HG02588 (cell line): Measurements from ENCODE around the gene LILRB5.
A peak's percentile ranks its signal among the peaks of the same experiment; 100 is the strongest.
"Not testable (repeated sequence)": the region's sequence is repeated elsewhere in the genome, so short reads cannot be mapped to it uniquely, and the experiment has no call there.

ENCODE experiments used
- ATAC-seq: cut with Tn5 transposase; IDR thresholded peaks from one replicate; pipeline ENCODE4 v1.9.1; 2021; ENCODE audit warnings: mild to moderate bottlenecking, moderate library complexity; ENCODE audit not compliant: unreplicated experiment

LILRB5 gene

DNA sequence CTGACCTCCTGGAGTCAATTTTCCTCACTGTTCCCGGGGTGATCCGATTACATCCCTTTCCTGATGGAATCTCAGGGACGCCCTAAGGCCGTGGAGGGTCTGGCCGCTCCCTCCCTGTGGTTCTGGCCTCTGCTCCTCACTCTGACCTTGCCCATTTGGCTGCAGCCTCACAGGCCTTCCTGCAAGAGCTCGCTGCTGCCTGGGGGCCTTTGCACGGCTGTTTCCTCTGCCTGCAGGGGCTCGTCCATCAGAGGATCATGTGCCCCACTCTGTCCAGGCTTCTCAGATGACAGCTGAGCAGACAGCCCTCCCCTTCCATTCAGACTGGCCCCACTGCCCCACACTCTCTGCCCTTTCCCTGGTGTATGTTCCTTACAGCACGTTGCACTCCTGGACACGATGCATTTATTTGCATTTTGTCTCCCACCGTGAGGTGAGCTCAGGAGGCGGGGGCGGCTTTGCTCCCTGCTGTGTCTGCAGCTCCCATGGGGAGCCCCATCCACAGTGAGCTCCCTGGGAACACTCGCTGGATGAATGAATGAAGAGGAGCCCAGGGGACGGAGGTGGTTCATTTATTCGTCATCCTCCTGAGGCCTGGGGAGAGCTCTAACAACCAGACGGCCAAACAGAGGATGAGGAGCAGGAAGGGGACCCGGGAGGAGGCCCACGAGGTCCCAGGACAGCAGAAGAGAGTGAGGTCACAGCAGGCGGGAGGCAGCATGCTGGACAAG lies 39.4 kb downstream of the LILRB5 start:
- ATAC-seq: not testable (repeated sequence)

DNA sequence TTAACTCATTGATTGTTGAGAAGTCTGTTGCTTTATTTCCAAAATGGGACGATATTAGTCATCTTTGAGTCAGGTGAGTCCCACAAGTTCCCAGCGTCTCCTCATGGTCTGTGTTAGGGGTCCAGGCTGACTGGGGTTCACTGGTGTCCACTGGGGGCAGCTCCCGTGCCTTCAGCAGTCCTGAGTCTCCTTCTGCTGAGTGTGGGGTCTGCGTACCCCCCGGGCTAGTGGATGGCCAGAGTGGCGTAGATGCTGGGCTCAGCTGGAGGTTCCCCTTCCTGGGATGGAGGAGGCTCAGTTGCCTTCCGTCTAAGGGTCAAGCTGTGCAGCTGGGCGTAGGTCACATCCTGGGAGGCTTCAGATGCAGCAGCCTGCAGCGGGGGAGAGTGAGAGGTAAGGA lies 40.2 kb downstream of the LILRB5 start:
- ATAC-seq: no peak

DNA sequence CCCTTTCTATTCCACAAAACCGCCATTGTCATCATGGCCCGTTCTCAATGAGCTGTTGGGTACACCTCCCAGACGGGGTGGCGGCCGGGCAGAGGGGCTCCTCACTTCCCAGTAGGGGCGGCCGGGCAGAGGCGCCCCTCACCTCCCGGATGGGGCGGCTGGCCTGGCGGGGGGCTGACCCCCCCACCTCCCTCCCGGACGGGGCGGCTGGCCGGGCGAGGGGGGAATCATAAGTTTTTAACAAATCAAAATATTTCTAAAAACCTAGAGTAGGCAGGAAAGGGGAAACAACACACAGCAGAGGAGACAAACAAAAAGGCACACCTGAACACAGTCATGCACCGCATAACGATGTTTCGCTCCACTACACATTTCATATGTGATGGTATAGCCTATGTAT lies 42.3 kb downstream of the LILRB5 start:
- ATAC-seq: not testable (repeated sequence)

DNA sequence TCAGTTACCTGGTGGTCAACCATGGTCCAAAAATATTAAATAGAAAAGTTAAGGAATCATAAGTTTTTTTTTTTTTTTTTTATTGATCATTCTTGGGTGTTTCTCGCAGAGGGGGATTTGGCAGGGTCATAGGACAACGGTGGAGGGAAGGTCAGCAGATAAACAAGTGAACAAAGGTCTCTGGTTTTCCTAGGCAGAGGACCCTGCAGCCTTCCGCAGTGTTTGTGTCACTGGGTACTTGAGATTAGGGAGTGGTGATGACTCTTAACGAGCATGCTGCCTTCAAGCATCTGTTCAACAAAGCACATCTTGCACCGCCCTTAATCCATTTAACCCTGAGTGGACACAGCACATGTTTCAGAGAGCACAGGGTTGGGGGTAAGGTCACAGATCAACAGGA lies 42.9 kb downstream of the LILRB5 start:
- ATAC-seq: not testable (repeated sequence)

DNA sequence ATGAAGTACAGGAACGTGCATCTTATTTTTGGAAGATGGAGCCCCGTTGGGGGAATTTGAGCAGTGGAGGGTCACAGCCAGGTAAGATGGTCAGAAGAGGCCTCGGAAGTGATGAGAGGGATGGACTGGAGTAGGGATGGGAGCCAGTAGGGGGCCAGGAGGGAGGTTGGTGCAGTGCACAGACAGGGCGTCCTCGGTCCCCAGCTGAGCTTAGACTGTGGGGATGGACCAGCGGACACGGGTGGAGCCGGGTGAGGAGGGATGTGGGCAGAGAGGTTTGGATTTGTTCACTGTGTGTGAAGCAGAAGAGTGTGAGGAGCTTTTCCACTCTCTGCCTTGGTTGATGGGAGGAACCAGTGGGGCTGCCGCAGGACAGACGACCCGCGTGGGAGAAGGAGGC lies 45.8 kb downstream of the LILRB5 start:
- ATAC-seq: no peak

DNA sequence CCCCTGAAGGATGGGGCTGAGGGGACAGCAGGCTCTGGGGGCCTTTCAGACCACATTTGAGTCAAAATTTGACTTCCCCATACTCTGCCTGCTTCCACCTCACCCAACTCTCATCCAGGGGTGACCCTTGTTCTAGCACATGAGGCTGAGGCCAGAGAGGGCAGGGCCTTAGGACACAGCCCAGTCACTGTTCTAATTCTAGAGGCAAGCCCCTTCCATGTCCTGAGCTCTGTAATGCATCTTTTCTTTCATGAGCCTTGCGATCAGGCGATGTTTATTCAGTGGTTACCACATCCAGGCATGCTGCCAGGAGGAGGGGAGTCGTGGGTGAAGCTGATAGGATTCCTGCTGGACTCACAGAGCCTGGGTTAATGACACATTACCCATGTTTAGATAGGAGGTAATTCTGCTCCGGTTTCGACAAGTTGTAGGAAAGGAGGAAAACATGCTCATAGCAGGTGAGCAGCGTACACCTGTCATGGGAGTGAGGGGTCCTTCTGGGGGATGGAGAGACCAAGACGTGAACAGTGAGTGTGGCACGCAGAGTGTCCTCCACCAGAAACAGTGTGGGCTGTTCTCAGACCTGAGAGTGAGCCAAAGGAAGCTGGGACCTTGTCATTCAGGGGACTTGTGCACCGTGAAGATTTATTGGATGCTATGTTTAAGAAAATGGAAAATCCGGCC lies 47.1 kb downstream of the LILRB5 start:
- no peak for ATAC-seq

DNA sequence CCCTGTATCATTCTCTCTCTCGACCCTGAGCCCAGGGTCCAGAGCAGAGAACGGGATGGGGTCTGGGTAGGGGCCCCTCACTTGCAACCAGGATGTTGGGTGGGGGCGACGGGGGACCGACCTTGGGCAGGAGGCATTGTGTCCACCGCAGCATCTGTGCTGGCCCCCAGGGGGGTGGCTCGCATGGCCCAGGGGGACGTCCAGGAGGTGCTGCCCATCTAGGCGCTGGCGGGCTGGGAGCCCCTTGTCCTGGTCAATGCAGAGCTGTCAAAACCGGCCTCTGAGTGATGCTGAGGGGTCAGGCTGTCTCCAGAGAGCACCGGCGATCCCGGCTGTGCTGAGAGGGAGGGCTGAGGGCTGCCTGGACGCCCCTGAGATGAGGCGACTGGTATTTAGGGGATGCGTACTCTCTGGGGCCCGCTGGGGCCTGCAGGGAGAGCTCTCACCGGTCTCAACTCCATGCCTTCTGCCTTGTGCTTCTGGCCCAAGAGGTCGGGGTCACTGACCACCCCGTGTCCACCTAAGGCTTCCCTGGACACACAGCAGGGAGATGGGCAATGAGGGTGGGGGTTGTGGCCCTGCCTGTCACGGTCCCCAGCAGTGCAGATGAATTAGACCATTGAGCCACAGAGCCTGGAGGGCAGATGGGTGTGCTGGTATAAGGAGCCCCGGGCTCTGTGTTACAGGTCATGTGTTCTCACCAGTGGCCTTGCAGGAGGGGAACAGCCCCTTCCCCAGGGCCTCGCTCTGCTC lies 47.8 kb downstream of the LILRB5 start:
- no peak for ATAC-seq

DNA sequence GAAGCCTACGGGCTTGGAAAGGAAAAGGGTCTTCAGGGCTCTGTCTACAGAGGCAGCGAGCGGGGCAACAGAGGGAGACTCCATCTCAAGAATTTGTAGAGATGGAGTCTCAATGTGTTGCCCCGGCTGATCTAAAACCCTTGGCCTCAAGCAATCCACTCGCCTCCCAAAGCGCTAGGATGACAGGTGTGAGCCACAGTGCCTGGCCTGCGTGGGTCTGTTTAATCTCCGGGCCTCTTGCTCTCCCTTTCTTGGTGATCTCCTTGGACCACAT lies 48.4 kb downstream of the LILRB5 start:
- ATAC-seq: no peak

DNA sequence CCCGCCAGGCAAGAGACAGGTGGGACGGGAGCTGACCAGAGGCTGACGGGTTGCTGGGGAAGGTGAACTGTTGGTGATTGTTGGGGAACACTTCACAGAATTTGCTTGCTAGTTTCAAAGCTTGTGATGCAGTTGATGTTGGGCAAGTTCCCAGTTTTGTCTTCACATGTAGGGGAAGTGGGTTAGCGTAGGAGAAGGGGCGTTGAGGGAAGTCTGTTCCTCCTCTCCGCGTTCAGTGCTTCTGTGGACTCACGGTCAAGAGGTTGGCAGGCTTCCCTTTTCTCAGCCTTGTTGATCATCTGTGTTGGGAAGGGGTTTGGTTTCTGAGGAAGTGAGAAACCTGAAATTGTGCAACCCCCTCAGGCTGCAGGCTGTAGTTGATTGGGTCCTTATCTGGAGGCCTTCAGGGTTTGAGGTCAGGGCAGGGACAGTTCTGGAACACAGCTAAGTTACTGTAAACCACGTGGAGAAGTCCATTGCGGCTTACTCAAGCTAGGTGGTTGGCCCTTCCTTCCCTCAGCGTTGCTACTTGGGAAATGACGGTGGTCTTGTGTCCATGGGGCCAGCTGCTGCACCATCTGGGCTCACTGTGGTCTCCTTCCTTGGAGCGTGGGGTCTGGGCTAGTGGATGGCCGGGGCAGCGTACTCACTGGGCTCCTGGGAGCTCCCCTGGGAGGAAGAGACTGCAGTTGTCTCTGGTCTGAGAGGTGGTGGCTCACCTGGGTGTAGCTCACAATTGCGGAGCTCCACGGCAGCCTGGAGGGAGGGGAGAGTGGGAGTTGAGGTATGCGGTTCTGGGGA lies 48.9 kb downstream of the LILRB5 start:
- peak; percentile 40 for ATAC-seq

DNA sequence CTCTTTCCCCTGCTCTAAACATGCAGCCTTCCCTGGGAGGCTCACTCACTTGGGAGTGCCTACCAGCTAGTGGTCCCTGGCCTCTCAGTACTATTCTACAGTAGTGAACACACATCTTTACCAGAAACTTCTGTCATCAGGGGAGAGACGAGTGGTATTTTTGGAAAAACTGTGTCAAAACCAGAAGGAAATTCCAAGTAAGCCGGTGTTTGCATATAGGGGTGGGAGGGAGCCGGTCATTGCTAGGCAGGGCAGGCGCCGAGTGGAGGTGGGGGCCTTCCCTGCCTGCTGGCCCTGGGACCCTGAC lies 49.4 kb downstream of the LILRB5 start:
- no peak for ATAC-seq

DNA sequence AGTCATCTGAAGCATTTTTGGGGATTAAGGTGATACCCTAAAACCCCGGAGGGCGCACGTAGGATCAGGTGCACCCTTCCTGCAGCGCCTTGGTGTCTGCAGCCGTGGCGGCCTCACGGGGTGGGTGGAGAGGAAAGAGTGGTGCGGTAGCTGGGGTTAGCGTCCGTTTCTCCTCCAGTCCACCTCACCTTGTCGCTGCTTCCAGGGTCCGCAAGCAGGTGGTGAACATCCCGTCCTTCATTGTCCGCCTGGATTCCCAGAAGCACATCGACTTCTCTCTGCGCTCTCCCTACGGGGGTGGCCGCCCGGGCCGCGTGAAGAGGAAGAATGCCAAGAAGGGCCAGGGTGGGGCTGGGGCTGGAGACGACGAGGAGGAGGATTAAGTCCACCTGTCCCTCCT lies 49.9 kb downstream of the LILRB5 start:
- not testable (repeated sequence) for ATAC-seq

DNA sequence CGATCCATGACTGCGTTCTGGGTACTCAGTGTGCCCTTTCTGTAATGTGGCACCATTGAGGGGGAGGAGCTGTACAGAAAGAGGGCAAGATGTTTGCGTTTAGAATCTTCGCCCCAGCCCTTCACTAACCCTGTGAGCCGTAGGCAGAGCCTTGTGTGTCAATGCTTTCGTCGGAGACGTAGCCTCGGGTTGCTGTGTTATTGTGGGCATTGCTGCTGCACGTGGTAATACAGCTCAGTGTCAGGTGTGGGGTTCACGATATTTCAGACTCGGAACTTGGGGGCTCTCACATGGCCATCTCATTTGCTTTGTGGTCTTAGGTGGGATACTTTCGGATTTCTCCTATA lies 50.3 kb downstream of the LILRB5 start:
- no peak for ATAC-seq

DNA sequence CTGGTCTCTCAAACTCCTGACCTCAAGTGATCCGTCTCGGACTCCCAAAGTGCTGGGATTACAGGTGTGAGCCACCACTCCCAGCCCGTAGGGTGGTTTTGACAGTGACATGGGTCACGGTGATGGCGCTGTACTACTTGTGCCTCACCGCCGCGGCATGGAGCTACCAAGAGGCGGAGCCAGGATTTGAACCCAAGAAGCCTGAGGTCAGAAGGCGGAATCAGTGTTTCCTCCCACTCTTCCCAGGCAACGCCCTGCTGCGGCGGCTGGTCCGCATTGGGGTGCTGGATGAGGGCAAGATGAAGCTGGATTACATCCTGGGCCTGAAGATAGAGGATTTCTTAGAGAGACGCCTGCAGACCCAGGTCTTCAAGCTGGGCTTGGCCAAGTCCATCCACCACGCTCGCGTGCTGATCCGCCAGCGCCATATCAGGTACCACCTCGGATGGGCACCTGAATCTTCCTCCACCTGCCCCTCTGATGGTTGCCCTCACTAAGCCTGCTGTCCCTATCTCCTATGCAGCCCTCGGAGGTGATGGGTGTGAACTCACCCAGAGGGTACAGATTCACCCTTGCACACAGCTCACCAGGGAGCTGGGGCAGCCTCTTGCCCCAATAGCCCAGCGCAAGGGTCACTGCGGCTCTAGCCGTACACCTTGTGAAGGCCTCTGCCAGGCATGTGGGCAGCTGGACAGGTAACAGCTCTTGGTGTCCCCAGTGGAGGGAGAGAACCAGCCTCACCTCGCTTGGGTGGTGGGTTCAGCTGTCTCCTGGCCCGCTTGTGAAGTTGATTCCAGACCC lies 50.8 kb downstream of the LILRB5 start:
- ATAC-seq: no peak

DNA sequence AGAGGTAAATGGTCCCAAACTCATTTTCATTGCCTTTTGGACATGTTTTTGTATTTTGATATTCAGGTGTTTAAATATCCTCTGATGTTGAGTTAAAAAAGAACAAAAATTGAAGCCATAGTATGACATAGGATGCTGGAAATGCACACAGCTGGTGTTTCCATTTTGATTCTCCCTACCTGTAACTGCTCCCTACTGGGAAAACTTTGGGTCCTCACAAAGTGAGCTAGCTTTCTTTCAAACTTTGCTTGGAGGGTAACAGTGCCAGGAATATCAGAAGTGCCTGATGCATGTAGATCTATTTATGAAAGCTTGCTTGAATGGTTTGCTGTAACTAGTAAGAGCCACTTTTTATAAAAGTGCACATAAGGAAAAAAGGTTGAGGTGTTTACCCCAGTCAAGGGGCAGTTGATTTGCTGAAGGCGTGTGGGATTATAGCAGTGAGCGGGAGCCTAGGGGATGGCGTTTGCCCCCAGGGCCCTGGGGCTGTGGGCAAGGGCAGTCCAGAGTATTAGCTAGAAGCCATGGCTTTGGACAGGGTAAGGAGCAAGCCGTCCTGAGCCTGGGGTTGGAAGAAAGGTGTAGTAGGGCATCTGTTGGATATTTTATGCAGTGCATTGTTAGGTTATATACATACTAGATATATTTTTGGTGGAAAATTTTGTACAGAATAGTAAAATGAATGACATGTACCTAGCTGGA lies 52.2 kb downstream of the LILRB5 start:
- ATAC-seq: no peak

DNA sequence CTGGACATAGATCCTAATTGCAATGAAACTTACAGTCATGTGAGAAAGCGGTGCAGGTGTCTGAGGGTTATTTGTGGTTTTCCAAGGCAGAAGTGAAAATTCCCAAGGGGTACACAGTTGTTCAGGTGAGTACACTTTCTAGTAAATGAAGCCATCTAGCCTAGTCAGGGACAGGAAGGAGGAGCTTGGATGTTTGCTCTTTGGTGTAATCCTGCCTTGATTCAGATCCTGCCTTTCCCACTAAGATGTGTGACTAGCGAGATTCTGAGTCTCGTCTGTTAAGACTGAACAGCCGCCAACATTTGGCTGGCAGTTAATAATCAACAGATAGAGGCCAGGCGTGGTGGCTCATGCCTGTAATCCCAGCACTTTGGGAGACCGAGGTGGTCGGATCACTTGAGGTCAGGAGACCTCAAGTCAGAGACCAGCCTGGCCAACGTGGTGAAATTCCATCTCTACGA lies 53.9 kb downstream of the LILRB5 start:
- ATAC-seq: no peak

DNA sequence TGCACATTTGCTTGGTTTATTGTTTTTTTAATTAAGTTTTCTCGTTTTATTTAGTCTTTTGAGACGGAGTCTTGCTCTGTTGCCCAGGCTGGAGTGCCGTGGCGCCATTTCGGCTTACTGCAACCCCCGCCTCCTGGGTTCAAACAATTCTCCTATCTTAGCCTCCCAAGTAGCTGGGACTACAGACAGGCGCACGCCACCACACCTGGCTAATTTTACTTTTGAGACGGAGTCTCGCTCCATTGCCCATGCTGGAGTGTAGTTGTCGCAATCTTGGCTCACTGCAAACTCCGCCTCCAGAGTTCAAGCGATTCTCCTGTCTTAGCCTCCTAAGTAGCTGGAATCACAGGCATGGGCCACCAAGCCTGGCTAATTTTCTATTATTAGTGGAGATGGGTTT lies 55.1 kb downstream of the LILRB5 start:
- no peak for ATAC-seq

DNA sequence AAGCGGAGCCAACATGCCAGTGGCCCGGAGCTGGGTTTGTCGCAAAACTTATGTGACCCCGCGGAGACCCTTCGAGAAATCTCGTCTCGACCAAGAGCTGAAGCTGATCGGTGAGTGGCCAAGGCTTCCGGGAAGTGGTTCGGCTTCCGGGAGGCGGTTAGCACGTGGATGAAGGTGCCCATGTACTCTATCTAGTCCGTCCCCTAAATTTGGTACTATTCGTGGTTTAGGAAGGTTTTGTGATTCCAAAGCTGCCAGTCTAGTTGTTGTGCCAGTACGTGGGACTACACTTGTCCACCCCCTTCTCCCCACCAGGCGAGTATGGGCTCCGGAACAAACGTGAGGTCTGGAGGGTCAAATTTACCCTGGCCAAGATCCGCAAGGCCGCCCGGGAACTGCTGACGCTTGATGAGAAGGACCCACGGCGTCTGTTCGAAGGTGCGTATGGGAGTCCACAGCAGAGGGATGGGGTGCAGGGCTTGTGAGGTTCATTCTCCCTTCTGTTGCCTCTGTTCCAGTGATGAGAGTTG lies 55.8 kb downstream of the LILRB5 start:
- no peak for ATAC-seq
